HepG2 (cell line): ENCODE results near the gene OR10AD1.

Experiments used
- CHD4 ChIP-seq: fragments of 200-600 bp; sonication (generic); IDR thresholded peaks from 2 replicates; pipeline ENCODE4 v1.7.0; 2017; ENCODE audit warnings: mild to moderate bottlenecking, low read length, borderline replicate concordance
- CTCF ChIP-seq: sonication (generic); formaldehyde crosslinking; IDR thresholded peaks from 2 replicates; pipeline ENCODE4 v1.5.0; 2020; ENCODE audit warnings: mild to moderate bottlenecking, missing genetic modification reagents, moderate library complexity
- FOXP1 ChIP-seq, 2 experiments: fragments of 450-650 bp in 1 of 2; IDR thresholded peaks; 2 replicates each; pipeline ENCODE4 v1.6.1; 2017 to 2018; ENCODE audit warnings: antibody characterized with exemption in 1 of 2
- KLF9 ChIP-seq: IDR thresholded peaks from 2 replicates; pipeline ENCODE4 v1.6.1; 2016; ENCODE audit warnings: low read depth
- MAZ ChIP-seq, 2 experiments: sonication (generic) in 1 of 2; formaldehyde crosslinking in 1 of 2; IDR thresholded peaks; 2 replicates each; pipeline versions ENCODE4 v1.5.0 to v1.6.1; 2012 to 2020; ENCODE audit warnings: low read depth in 2 of 2, mild to moderate bottlenecking in 2 of 2, borderline replicate concordance in 1 of 2, improper control_type of control experiment in 1 of 2, low read length in 1 of 2, missing genetic modification reagents in 1 of 2, moderate library complexity in 1 of 2
- MBD4 ChIP-seq: IDR thresholded peaks from 2 replicates; pipeline ENCODE4 v1.6.1; 2012; ENCODE audit warnings: low read length, inconsistent platforms, borderline replicate concordance
- PATZ1 ChIP-seq: sonication (generic); formaldehyde crosslinking; IDR thresholded peaks from 2 replicates; pipeline ENCODE4 v1.4.0; 2020; ENCODE audit warnings: missing genetic modification reagents
- PRDM15 ChIP-seq: sonication (generic); formaldehyde crosslinking; IDR thresholded peaks from 2 replicates; pipeline ENCODE4 v1.4.0; 2020; ENCODE audit warnings: missing genetic modification reagents
- ZZZ3 ChIP-seq: sonication (generic); formaldehyde crosslinking; IDR thresholded peaks from 2 replicates; pipeline ENCODE4 v1.4.0; 2020; ENCODE audit warnings: missing genetic modification reagents, mild to moderate bottlenecking, borderline replicate concordance
- TF ChIP-seq, protein P1 (sequence below): IDR thresholded peaks from 2 replicates; pipeline ENCODE4 v1.6.1; 2012; ENCODE audit warnings: low read length, improper control_type of control experiment
- TF ChIP-seq, protein P2 (sequence below): sonication (generic); formaldehyde crosslinking; IDR thresholded peaks from 2 replicates; pipeline ENCODE4 v1.4.0; 2020; ENCODE audit warnings: missing genetic modification reagents, mild to moderate bottlenecking, borderline replicate concordance
- TF ChIP-seq, protein P3 (sequence below): sonication (generic); formaldehyde crosslinking; IDR thresholded peaks from 2 replicates; pipeline ENCODE4 v1.4.0; 2020; ENCODE audit warnings: missing genetic modification reagents

- TF ChIP-seq MBD4, result no peak
- TF ChIP-seq PRDM15 (CRISPR knock-in tag), result no peak
- no peak for TF ChIP-seq CHD4
- TF ChIP-seq FOXP1 (IDR thresholded peaks at IDR 0.05), result no peak
- no peak for TF ChIP-seq FOXP1 (CRISPR knock-in tag; IDR thresholded peaks at IDR 0.05)
- TF ChIP-seq CTCF (CRISPR knock-in tag), result no peak
- TF ChIP-seq, protein P1, sequence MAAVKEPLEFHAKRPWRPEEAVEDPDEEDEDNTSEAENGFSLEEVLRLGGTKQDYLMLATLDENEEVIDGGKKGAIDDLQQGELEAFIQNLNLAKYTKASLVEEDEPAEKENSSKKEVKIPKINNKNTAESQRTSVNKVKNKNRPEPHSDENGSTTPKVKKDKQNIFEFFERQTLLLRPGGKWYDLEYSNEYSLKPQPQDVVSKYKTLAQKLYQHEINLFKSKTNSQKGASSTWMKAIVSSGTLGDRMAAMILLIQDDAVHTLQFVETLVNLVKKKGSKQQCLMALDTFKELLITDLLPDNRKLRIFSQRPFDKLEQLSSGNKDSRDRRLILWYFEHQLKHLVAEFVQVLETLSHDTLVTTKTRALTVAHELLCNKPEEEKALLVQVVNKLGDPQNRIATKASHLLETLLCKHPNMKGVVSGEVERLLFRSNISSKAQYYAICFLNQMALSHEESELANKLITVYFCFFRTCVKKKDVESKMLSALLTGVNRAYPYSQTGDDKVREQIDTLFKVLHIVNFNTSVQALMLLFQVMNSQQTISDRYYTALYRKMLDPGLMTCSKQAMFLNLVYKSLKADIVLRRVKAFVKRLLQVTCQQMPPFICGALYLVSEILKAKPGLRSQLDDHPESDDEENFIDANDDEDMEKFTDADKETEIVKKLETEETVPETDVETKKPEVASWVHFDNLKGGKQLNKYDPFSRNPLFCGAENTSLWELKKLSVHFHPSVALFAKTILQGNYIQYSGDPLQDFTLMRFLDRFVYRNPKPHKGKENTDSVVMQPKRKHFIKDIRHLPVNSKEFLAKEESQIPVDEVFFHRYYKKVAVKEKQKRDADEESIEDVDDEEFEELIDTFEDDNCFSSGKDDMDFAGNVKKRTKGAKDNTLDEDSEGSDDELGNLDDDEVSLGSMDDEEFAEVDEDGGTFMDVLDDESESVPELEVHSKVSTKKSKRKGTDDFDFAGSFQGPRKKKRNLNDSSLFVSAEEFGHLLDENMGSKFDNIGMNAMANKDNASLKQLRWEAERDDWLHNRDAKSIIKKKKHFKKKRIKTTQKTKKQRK, result no peak
- TF ChIP-seq PATZ1 (CRISPR knock-in tag), result no peak
- TF ChIP-seq ZZZ3 (CRISPR knock-in tag), result no peak
- no peak for TF ChIP-seq MAZ (IDR thresholded peaks at IDR 0.05; ENCODE audit: borderline replicate concordance, low read depth, low read length)
- no peak for TF ChIP-seq MAZ (CRISPR knock-in tag; IDR thresholded peaks at IDR 0.05; ENCODE audit: low read depth)
- TF ChIP-seq, protein P2, sequence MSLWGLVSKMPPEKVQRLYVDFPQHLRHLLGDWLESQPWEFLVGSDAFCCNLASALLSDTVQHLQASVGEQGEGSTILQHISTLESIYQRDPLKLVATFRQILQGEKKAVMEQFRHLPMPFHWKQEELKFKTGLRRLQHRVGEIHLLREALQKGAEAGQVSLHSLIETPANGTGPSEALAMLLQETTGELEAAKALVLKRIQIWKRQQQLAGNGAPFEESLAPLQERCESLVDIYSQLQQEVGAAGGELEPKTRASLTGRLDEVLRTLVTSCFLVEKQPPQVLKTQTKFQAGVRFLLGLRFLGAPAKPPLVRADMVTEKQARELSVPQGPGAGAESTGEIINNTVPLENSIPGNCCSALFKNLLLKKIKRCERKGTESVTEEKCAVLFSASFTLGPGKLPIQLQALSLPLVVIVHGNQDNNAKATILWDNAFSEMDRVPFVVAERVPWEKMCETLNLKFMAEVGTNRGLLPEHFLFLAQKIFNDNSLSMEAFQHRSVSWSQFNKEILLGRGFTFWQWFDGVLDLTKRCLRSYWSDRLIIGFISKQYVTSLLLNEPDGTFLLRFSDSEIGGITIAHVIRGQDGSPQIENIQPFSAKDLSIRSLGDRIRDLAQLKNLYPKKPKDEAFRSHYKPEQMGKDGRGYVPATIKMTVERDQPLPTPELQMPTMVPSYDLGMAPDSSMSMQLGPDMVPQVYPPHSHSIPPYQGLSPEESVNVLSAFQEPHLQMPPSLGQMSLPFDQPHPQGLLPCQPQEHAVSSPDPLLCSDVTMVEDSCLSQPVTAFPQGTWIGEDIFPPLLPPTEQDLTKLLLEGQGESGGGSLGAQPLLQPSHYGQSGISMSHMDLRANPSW, result no peak
- TF ChIP-seq, protein P3, sequence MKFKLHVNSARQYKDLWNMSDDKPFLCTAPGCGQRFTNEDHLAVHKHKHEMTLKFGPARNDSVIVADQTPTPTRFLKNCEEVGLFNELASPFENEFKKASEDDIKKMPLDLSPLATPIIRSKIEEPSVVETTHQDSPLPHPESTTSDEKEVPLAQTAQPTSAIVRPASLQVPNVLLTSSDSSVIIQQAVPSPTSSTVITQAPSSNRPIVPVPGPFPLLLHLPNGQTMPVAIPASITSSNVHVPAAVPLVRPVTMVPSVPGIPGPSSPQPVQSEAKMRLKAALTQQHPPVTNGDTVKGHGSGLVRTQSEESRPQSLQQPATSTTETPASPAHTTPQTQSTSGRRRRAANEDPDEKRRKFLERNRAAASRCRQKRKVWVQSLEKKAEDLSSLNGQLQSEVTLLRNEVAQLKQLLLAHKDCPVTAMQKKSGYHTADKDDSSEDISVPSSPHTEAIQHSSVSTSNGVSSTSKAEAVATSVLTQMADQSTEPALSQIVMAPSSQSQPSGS (CRISPR knock-in tag), result no peak
- TF ChIP-seq KLF9 (CRISPR knock-in tag), result no peak
These were observed 19.1 kb downstream of the OR10AD1 start for GRCh38 chr12:48183876-48184548.
